HG03135 (cell line): ENCODE data around the gene TNNC2.
"Not testable (repeated sequence)": the region's sequence is repeated elsewhere in the genome, so short reads cannot be mapped to it uniquely, and the experiment has no call there.

Experiments used
- ATAC-seq: cut with Tn5 transposase; IDR thresholded peaks from one replicate; pipeline ENCODE4 v1.9.1; 2021; ENCODE audit warnings: mild to moderate bottlenecking, moderate library complexity; ENCODE audit not compliant: unreplicated experiment

The TNNC2 gene

DNA sequence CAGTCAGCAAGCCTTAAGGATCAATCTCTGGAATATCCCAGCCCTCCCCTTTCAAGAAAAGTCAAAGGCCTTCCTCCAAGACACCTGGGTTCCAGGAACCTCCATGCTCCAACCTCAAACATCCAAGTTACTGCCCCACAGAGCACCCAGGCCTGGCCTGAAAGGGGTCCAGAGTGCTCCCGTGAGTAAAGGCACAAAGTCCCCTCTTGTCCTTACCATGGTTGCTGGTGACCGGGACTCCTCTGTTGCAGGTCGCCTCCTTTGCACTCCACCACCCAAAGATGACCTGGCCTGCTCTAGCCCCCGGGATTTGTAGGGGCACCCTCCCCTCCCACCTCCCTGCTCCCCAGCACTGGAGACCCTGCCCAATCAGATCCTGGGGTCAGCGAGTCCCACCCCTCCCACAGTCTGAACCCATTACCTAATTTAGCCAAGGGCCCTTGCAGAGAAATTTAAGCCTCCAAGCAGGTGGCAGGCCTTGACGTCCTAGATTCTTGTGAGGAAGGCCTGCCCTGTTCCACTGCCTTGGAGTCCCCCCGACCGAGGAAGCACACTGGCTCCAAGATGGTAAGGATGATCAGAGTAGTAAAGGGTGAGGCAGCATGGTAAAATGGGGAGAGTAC lies at the start of gene TNNC2:
TSS of gene TNNC2 (minus strand) at position 283 of the 623 bp plus-strand sequence. CDS start at position 219, 64 bp downstream.
- no peak for ATAC-seq

DNA sequence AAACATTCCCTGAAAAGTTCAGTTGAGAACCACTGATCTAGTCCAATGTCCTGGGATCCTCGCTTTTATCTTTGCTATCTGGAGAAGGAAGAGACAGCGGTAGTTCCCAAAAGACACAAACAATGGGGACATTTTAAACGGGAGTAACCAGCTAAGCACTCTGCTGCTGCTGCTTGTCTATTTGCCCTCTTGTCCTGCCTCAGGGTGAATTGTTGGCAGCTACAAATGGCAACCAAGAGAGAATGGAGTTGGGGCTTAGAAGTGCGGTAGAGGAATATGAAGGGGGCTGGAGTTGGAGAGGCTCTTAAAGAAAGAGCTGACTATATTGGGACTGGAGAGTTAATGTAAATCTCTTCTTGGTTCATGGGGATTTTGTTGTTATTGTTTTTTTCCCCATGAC lies 47.5 kb upstream of the TNNC2 start:
- ATAC-seq: no peak

DNA sequence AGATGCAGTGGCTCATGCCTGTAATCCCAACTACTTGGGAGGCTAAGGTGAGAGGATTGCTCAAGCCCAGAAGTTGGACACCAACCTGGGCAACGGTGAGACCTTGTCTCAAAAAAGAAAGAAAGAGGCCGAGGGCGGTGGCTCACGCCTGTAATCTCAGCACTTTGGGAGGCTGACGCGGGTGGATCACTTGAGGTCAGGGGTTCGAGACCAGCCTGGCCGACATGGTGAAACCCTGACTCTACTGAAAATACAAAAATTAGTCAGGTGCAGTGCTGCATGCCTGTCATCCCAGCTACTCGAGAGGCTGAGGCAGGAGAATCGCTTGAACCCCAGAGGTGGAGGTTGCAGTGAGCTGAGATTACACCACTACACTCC lies 47.0 kb upstream of the TNNC2 start:
- not testable (repeated sequence) for ATAC-seq

GRCh38 chr20:45873409-45874103 lies 46.4 kb upstream of the TNNC2 start:
- no peak for ATAC-seq

DNA sequence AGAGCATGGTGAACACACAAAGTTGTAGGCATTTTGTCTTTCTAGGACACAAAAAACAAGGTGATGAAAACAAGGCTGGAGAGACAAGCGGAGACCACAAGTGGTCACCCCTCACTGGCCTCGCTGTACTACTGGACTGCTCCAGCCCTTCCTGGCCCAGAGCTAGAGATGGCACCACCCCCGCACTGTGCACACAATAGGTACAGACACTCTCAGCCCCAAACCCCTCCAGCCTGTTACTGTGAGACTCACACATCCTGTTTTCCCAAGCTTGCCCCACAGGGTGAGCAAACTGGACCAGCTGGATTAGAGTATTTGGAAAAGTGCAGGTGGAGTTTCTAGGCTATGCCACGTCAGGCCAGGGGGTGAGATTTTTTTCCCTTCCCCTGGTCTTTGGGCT lies 45.5 kb upstream of the TNNC2 start:
- no peak for ATAC-seq

DNA sequence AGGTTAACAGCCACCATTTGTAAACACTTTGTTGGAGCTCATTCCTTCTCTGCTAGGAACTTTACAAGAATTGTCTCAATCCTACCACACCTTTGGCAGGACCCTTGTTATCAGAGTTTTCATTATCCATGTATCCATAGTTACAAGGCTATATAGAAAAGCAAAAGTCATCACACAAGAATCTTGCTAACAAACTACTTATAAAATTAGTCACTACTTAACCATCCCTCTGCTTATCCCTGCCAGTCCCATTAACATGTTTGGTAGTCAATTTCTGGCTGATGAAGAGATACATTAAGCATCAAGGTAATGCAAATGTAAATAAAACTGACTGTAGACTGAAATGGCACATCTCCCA lies 40.7 kb upstream of the TNNC2 start:
- ATAC-seq: no peak

DNA sequence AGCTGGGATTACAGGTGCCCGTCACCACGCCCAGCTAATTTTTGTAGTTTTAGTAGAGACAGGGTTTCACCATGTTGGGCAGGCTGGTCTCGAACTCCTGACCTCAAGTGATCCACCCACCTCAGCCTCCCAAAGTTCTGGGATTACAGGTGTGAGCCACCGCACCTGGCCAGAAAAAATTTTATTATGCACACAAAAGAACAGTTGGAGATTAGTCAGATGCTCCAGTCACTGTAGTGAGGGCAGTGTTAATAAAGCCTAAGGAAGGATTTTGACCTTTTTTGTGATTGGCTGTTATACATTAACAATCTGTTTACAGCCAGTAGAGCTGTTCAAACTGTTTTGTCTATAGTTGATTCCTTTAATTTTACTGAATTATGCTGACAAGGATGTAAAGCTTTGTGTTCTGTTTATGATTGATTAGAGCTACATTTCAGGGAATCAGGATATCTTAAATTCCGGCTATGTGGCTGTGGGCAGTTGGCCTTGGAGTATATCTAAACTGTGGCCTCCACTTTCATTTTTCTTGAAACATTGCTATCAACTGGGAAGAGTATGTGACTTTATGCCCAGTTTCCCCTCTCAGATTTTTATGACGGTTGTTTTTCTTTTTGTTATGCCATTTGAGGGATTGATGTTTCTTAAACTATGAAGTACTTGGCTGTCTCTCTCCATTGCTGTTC lies 40.2 kb upstream of the TNNC2 start:
- ATAC-seq: no peak

GRCh38 chr20:45866454-45866853 lies 39.3 kb upstream of the TNNC2 start:
- ATAC-seq: no peak

GRCh38 chr20:45863543-45864470 lies 36.7 kb upstream of the TNNC2 start:
- no peak for ATAC-seq

DNA sequence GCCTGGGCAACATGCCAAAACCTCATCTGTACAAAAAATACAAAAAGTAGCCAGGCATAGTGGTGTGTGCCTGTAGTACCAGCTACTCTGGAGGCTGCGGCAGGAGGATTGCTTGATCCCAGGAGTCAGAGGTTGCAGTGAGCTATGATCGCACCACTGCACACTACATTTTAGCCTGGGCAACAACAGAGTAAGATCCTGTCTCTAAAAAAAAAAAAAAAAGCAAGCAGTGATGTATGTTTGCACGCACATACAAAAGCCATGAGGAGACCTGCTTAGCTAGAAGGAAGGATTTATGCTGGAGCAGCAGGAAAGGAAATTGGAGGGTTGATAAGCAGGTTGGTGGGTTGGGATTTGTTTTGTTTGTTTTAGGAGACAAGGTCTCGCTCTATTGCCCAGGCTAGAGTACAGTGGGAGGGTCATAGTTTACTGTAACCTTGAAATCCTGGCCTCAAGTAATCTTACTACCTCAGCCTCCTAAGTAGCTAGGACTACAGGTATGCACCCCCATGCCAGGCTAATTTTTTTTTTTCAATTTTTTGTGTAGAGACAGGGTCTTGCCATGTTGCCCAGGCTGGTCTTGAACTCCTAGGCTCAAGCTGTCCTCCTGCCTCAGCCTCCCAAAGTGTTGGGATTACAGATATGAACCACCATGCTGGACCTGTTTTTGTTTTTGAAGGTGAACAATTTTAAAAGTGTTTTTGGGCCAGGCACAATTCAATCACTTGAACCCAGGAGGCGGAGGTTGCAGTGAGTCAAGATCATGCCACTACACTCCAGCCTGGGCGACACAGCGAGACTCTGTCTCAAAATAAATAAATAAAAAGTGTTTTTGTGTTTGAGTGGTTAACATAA lies 34.3 kb upstream of the TNNC2 start:
- no peak for ATAC-seq

DNA sequence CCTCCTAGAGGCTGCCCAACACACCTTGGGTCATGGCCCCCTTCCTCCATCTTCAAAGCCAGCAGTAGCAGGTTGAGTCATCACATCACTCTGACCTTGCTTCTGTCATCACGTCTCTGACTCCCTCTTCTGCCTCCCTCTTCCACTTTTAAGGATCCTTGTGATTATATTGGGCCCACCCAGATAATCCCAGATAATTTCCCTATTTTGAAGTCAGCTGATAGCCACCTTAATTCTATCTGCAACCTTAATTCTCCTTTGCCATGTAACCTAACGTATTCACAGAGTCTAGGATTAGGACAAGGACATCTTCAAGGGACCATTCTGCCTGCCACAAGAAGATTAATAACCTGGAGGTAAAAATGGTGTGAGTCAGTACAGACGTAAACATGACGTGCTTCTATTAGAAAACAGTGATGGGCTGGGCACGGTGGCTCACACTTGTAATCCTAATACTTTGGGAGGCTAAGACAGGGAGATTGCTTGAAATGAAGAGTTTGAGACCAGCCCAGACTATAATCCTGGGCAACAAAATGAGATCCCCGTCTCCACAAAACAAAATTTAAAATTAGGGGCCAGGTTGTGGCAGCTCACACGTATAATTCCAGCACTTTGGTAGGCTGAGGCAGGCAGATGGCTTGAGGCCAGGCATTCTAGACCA lies 33.6 kb upstream of the TNNC2 start:
- no peak for ATAC-seq

DNA sequence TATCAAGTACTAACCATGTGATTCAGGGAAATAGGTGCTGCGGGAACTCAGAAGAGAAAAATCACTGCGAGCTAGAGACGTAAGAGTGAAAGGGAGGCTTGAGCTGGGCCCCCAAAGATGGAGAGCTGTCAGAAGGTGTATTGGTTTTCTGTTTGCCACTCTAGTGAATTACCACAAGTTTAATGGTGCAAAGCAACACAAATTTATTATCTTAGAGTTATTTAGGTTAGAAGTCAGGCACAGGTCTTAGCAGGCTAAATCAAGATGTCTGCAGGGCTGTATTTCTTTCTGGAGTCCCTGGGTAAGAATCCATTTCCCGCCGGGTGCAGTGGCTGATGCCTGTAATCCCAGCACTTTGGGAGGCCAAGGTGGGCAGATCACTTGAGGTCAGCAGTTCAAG lies 32.8 kb upstream of the TNNC2 start:
- no peak for ATAC-seq

DNA sequence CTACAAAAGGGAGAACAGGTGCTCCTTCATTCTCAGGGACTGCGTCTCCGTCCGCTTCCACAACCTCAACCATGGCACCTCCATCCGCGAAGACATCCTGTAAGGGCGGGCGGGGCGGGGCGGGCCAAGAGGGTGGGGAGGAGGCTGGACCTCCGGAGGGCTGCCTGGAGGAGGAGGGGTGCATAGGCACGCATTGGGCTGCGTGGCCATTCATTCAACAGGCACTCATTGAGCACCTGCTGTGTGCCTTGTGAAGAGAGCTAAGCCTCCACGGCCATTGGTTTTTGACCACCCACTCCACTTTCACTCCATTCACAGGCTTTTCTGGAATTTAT lies 30.7 kb upstream of the TNNC2 start:
- peak; percentile 7 for ATAC-seq

GRCh38 chr20:45857114-45857881 lies 30.2 kb upstream of the TNNC2 start, which contains the start of the genes ACOT8 and ZSWIM3:
Gene ACOT8 (minus strand): TSS chr20:45857392. CDS start chr20:45857315, 77 bp downstream.
Gene ZSWIM3 (plus strand): TSS chr20:45857614. CDS start chr20:45857826, 212 bp downstream.
- ATAC-seq: peak; percentile 96

DNA sequence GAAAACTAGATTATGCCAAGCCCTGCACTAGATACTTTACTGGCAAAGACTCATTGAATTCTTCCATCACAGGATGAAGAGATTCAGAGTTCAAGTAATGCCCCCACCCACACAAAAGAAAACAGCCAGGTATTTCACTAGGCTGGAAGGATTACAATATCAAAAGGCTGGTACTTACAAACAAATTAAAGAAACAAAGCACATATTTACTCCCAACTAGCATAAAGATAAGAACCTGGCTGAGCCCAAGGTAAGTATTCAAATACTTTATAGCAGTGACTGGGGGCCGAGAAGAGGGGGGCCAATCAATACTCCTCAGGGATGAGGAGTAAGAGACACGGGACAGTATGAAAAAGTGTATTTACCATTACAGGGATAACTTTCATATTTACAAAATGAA lies 26.4 kb upstream of the TNNC2 start:
- no peak for ATAC-seq

- ATAC-seq: no peak
These were observed 25.2 kb upstream of the TNNC2 start for GRCh38 chr20:45852326-45852725.

GRCh38 chr20:45851501-45851900 lies 24.4 kb upstream of the TNNC2 start:
- ATAC-seq: no peak

DNA sequence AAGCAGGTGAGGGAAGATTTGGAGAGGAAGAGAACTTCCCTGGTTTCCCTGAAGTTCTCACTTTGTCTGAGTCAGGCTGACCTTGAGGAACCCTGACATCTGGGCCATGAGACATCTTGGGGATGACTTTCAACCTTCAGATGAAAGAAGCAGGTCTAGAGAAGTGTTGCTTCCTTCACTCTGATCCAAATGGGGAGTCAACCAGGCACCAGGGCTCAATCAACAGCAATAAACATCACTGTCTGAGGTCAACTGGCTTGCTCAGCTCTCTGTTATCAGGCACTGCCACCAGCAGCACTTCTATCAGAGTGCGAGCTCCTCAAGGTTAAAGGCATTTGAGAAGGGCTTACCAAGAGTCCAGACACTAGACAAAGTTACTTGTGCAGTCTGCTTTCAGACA lies 23.8 kb upstream of the TNNC2 start:
- ATAC-seq: no peak

GRCh38 chr20:45850238-45850637 lies 23.1 kb upstream of the TNNC2 start:
- ATAC-seq: no peak
